Stimulated activated CD4-positive, alpha-beta T cell treated with anti-CD3 and anti-CD28 coated beads, Interleukin-2, amount 100 ng/mL, for 24 hours (primary cell): ENCODE measurements around the gene FANCC.
"Not testable (repeated sequence)": the region's sequence is repeated elsewhere in the genome, so short reads cannot be mapped to it uniquely, and the experiment has no call there.

Source experiments
- DNase-seq, 2 donors: peaks; one replicate each; pipeline ENCODE4 v3.0.0-alpha.2; 2020

FANCC gene

GRCh38 chr9:95317119-95317892, at the start of gene FANCC:
Gene FANCC, minus strand, starts transcription at chr9:95317709. Its CDS starts 68,418 bp downstream, at chr9:95249291.
- peak; percentile 90 to 93 for DNase-seq

- DNase-seq: no peak
Observed at GRCh38 chr9:95366731-95367325, 49.3 kb upstream of the FANCC start.

- no peak for DNase-seq
Observed at GRCh38 chr9:95365766-95366165, 48.3 kb upstream of the FANCC start.

GRCh38 chr9:95363051-95363841, 45.7 kb upstream of the FANCC start:
- no peak for DNase-seq

- DNase-seq: no peak
Observed at GRCh38 chr9:95360866-95361265, 43.4 kb upstream of the FANCC start.

- no peak for DNase-seq
Observed at GRCh38 chr9:95357316-95357715, 39.8 kb upstream of the FANCC start.

GRCh38 chr9:95355500-95355899, 38.0 kb upstream of the FANCC start:
- DNase-seq: no peak

- DNase-seq: no peak
Observed at GRCh38 chr9:95351051-95351450, 33.5 kb upstream of the FANCC start.

GRCh38 chr9:95350266-95350665, 32.8 kb upstream of the FANCC start:
- no peak for DNase-seq

GRCh38 chr9:95349091-95350038, 31.9 kb upstream of the FANCC start:
- DNase-seq: peak in 1 of 2 donors; percentile 29

- DNase-seq: no peak
Observed at GRCh38 chr9:95346021-95346420, 28.5 kb upstream of the FANCC start.

- DNase-seq: no peak
Observed at GRCh38 chr9:95344735-95345325, 27.3 kb upstream of the FANCC start.

- no peak for DNase-seq
Observed at GRCh38 chr9:95343725-95344287, 26.3 kb upstream of the FANCC start.

- no peak for DNase-seq
Observed at GRCh38 chr9:95342571-95342970, 25.1 kb upstream of the FANCC start.

- no peak for DNase-seq
Observed at GRCh38 chr9:95341293-95341962, 23.9 kb upstream of the FANCC start.

GRCh38 chr9:95338243-95338642, 20.7 kb upstream of the FANCC start:
- no peak for DNase-seq

- peak; percentile 35 to 55 for DNase-seq
Observed at GRCh38 chr9:95336281-95336680, 18.8 kb upstream of the FANCC start.

- no peak for DNase-seq
Observed at GRCh38 chr9:95333426-95333825, 15.9 kb upstream of the FANCC start.

GRCh38 chr9:95332860-95333259, 15.4 kb upstream of the FANCC start:
- DNase-seq: no peak

GRCh38 chr9:95330720-95331404, 13.4 kb upstream of the FANCC start:
- DNase-seq: no peak

GRCh38 chr9:95329061-95329460, 11.6 kb upstream of the FANCC start:
- DNase-seq: not testable (repeated sequence)
